NCI-H1092 (cell line): Measurements from ENCODE around the gene CARNS1.

Experiments
- DNase-seq: peaks from one replicate; lab custom pipeline; 2025; lab: John Stamatoyannopoulos, UW

Gene CARNS1

DNA sequence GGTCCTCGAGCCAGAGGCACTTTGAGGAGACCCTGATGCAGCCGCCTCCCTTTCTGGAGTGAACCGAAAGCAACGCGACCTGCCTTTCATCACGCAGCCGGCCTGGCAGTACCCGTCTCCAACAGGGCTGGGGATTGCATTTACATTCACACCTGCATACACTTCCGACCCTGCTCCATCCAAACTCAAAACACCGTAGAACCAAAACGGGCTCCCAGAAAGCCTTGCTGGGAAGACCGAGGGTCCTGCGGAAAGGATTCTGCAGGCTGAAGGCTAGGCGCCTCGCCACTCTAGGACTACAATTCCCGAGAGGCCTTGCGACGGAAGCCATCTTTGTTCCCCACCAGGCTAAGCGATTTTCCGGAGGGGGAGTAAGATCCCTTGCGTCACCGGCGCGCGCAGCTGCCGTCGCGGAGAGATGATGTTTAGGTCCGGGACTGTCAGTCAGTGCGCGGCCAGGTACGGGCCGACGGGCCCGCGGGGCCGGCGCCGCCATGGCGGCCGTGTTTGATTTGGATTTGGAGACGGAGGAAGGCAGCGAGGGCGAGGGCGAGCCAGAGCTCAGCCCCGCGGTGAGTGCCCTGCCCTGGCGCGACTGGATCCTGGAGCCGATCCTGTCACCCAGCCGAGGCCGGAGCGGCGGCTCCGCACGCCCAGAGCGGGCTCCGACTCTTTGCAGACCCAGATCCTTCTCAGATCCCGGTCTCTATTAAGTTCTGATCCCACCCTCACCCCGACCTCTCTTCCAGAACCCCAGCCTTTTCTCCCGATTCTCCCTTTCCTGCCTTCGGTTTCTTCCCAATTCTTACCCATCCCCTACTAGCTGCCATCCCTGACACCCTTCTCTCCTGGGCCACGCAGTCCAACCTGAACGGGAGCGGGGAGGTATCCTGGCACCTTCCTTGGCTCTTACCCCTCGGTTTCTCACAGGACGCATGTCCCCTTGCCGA, 12.8 kb downstream of the CARNS1 start, which contains the start of gene RPS6KB2:
Gene RPS6KB2 (plus strand): TSS at position 443 of the 950 bp plus-strand sequence. CDS start 52 bp downstream, at position 495.
- peak; percentile 99 for DNase-seq

DNA sequence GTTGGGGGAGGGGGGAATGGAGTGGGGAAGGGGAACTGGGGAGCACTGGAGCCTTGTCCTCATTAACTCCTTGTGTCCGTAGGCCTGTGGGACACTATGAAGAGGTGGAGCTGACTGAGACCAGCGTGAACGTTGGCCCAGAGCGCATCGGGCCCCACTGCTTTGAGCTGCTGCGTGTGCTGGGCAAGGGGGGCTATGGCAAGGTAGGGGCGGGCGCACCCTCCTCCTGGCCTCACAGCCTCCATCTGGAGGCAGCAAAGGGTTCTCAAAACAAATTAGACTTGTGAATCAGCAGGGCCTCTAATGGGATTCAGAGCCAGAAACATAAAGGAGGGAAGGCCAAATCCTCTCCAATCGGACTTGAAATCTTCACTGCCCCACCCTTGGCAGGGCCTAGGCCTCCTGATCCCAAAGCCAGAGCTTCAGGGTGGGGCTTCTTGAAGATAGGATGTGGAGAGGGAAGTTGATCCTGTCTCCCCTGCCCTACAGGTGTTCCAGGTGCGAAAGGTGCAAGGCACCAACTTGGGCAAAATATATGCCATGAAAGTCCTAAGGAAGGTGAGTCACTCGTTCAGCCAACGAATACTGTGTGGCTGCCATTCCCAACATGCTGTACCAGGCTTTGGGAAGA, 13.7 kb downstream of the CARNS1 start:
- no peak for DNase-seq

DNA sequence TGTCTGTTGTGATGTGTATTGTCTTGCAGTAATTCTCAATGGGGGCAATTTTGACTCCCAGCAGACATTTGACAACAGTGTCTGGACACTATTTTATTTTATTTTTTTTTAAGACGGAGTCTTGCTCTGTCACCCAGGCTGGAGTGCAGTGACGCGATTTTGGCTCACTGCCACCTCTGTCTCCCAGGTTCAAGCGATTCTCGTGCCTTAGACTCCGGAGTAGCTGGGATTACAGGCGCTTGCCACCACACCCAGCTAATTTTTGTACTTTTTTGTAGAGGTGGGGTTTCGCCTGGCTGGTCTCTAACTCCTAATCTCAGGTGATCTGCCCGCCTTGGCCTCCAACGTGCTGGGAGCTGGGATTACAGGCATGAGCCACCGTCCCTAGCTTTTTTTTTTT, 14.2 kb downstream of the CARNS1 start:
- DNase-seq, result no peak

DNA sequence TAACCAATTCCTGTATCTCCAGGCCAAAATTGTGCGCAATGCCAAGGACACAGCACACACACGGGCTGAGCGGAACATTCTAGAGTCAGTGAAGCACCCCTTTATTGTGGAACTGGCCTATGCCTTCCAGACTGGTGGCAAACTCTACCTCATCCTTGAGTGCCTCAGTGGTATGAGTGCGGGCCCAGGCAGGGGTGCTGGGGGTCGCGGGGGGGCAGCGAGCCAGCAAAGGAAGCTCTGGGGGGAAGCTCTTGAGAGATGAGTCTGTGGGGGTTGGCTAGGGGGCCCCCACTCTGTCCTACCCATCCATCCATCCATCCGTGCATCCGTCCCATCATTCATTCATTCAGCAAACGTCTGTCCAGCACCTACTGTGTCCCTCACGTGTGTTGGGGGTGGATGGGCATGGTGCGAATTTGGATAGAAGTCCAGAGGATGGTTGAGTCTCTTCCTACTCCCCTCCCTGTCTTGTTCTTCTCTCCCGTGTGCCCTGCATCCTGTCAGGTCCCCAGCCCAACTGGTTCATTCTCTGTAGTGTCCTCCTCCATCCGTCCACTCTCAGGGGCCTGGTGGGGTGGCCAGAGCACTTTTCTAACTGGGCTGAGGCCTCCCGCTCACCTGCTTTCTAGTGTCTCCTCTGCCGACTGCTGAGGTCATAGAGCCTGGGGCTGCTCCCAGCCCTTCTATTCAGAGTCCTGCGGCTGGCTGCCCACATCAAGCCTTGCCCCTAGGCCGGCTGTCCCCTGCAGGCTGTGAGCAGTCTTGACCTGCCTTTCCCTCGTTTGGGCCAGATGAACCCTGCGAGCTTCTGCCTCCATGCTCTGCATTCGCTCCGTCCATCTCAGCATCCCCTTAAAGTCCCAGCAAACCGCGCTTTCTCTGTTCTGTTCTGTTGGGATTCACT, 16.1 kb downstream of the CARNS1 start:
- no peak for DNase-seq

DNA sequence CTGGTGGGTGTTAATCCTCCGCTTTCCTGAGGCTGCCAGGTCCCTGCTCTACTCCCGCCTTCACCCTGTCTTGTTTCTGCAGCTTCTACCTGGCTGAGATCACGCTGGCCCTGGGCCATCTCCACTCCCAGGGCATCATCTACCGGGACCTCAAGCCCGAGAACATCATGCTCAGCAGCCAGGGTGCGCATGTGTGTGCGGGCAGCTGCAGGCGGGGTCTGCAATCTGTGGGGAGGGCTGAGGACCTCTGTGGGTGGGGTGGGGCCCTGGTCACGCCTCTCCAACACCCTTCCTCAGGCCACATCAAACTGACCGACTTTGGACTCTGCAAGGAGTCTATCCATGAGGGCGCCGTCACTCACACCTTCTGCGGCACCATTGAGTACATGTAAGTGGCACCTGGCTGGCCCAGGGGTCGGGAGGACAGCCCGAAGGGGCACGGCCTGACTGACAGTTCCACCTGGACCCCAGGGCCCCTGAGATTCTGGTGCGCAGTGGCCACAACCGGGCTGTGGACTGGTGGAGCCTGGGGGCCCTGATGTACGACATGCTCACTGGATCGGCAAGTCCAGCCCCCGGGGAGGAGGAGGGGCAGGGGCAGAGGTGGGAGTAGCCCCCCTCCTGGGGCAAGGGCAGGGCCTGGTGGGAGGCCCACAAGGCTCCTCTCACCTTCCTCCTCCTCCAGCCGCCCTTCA, 17.3 kb downstream of the CARNS1 start:
- DNase-seq, result no peak

DNA sequence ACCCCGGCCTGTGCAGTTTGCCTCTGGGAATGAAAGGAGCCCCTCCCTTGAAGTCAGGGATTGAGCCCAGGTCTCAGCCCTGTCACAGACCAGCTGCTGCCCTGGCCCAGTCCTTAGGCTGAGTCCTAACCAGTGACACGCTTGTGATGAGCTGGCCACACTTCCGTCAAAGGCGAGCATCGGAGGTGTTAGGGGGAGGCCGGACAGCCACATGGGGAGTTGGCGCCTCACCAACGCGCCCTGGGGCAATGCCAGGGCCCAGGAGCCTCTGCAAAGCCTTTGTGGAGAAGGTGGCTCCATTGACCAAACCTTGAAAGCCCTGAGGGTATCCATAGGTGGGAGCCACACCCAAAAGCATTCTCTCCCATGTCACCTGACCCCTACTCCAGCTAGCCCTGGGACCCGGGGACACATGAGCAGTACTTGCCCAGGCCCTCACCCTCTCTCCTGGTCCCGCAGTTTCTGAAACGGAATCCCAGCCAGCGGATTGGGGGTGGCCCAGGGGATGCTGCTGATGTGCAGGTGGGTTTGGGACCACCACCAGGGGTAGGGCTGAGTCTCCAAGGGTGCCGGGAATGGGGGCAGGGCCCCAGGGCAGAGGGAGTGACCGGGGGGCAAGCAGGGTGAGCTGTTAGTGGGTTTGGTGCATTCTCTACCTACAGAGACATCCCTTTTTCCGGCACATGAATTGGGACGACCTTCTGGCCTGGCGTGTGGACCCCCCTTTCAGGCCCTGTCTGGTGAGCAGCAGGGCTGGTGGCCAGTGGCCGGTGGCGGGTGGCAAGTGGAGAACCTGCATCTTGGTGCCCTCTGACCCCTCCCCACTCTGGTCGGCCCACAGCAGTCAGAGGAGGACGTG, 18.3 kb downstream of the CARNS1 start:
- DNase-seq, result no peak

DNA sequence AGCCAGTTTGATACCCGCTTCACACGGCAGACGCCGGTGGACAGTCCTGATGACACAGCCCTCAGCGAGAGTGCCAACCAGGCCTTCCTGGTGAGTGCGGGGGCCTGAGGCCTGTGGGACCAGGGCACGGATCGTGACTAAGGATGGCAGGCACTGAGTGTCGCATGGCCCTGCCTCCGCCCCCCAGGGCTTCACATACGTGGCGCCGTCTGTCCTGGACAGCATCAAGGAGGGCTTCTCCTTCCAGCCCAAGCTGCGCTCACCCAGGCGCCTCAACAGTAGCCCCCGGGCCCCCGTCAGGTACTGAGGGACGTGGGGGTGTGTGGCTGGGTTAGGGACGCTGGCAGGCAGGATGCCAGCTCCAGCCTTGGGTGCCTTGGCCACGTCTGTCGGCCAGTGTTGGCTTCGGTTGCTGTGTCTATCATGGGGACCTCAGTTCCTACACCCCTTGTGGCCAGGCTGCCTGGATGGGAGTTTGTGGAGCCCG, 19.0 kb downstream of the CARNS1 start:
- no peak for DNase-seq

DNA sequence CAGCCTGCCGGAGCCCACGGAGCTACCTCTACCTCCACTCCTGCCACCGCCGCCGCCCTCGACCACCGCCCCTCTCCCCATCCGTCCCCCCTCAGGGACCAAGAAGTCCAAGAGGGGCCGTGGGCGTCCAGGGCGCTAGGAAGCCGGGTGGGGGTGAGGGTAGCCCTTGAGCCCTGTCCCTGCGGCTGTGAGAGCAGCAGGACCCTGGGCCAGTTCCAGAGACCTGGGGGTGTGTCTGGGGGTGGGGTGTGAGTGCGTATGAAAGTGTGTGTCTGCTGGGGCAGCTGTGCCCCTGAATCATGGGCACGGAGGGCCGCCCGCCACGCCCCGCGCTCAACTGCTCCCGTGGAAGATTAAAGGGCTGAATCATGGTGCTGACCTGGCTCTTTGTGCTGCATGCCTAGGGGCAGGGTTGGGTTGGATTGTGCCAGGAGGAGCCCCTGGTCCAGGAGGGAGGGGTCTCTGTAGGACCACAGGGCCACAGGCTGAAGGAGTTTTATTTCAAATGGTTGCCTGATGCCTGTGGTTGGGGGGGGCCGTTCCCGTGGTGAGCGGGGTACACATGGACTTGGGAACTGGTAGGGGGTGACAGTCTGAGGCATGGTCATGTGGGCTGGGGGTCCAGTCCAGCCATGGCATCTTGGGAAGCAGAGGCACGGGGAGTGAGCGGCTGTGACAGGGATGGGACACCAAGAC, 19.7 kb downstream of the CARNS1 start:
- DNase-seq, result no peak

DNA sequence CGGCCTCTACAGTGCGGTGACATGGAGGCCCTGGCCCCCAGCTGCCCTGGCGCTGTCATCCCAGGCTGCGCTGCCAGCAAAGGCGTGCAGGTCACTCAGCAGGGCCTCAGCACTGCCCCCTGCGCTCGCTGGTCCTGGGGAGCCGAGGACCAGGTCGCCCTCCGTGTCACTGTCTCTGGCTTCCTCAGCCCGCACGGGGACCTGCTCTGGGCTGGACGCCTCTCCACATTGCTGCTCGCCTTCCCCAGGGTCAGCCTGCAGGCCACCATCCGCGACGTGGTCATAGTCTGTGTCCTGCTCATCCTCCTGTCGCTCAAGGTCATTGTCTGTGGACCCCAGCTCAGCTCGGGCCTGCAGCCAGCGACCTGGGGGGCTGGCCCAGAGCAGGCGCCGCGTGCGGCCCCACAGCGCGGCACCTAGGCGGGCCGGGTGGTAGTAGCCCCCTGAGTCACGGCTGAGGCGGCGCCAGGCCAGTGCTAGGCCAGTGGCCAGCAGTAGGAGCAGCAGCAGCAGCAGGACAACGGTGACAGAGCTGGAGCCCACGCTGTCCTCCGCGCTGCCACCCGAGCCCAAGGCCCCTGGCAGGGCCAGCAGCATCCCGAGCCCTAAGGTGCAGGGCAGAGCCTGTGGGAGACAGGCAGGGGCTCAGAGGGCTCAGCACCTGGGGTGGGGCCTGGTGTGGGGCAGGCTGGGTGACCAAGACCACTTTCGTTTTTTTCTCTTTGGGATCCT, 20.4 kb downstream of the CARNS1 start:
- DNase-seq, result no peak

DNA sequence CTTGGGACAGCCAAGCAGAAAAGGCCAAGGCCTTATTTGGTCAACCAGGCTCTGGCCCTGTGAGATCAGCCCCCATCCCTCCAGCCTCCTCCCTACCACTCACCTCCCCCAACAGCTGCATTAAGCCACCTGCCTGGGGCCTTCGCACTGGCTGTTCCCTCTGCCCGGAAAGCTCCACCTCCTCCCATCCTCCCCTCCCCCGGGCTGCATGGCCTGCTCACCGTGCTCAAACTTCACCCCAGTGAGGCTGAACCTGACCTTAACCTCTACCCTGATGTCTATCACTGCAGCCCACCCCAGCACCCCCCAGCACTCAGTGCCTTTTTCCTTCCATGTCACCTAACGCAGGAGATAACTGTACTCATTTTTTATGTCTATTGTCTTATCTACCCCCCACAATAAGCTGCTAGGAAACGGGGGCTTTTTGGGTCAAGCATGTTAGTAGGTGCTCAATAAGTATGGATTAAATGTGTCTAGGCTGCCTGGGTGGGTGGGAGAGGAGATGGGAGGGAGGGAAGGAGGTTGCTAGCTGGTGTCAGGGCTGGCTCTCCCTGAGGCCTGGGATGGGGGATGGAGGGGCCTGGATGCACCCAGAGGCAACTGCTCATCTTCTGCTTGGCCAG, 21.1 kb downstream of the CARNS1 start:
- no peak for DNase-seq

DNA sequence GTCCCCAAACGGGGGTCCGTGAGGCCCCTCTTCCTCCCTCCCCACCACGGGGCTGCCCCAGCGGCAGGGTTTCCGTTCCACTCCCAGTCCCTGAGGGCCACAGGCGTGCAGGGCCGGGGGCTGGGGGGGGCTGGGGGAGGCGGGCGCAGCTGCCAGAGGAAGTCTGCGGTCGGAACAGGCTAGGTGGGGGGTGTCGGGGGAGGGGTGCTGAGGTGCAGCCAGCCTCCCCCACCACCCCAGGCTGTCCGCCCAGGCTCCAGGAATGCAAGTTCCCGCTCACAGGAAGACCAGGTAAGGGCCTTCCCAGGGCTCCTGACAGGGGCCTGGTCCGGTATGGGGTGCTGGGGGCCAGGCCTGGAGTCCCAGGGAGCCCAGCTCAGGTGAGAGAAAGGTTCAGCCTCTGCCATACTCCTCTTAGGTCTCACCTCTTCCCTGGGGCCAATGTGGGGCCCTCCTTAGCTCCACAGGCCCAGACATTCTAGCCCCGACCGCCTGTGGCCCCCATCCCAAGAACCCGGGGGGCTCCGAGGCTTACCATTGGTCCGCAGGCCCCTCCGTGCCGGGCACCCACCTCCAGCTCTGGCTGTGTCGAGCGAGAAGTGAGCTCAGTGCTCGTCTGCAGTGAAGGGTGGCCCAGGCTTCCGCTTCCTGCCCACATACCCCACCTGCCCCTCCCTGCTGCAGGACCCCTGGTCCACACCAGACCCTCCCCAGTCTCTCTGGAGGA, 21.8 kb downstream of the CARNS1 start, which contains the start of gene PTPRCAP:
Gene PTPRCAP (minus strand): TSS at position 601 of the 727 bp plus-strand sequence. CDS start 63 bp downstream, at position 538.
- DNase-seq, result no peak

DNA sequence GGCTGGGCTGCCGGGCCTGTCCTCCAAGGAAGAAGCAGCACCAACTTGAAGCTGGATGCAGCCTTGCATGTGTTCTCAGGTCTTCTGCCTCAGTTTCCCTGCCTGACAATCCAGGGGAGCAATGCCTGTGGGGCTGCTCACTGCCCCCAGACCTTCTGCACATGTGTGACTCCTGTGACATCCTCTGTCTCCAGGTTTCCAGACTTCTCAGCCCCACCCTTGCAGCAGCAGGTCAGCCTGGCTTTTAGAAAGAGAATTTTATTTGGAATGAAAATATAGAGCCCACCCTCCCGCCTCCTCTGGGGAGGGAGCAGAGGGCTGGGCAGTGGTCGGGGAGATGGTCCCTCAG, 22.3 kb downstream of the CARNS1 start:
- DNase-seq, result no peak

DNA sequence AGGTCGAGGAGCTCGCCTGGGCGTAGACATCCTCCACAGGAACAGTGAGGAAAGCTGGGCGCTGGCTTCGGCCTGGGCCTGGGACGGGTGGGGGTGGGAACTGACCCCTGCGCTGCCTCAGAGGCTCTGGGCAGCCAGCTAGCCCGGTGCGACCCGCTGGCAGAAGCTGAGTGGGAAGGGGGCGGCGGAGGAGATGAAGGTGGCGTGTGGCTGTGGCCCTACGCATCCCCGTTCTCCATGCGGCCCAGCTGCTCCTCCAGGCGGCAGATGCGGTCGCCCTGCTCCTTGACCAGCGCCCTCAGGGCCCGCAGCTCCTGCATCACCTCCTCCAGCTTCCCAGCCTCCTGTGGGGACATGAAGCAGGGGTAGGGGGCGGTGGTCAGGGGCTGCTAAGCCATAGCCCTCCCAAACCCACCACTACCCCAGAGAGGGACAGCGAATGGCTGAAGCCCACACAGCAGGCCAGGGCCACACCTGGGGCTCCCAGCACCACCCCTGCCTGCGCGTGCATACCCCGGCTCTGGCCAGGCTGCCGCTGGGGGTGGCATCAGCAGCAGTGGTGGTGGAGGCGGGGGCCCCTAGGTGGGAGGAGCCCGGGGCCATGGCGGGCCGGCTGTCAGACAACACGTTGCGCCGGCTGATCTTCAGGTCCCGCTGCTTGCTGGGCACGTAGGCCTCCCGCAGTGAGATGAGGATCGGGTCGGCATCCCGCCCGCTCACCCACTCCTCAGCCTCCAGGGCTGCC, 22.9 kb downstream of the CARNS1 start:
- no peak for DNase-seq

DNA sequence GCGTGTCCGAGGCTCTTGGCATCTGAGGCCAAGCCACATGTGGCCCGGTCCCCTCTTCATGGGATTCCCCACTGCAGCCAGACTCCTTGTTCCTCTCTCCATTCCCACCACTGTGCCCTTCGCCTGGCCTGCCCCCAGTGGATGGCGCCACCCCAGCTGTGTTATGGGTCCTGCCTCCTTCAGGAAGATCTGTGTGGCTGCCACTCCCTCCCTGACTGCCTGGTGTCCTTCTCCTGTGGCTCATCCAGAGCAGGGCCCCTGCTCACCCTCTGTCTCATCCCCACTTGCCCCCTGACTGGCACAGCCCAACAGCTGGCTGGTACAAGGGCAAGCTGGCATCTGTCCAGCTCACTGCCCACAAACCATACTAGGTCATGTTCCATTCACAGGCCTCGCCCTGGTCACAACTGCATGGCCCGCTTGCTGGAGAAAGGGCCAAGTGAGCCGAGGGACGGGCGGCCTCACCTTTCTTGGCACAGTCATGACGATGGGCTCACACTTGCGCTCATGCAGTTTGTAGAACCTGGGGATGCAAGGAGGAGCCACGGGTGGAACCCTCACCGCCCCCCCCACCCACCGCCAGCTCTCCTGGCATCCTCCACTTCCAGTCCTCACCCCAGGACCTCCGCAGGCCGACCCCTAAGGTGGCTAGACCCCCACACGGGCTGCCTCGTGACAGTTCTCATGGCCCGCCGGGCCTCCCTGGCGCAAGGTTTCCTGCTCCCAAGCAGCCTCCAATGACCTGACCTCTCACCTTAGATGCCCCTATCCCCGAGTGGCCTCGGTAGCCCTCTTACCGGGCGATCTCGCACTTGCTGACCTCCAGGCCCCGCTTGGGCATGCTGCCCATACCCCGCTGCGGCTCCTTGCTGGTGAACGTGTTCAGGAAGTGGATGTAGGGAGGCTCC, 24.1 kb downstream of the CARNS1 start:
- DNase-seq, result no peak

DNA sequence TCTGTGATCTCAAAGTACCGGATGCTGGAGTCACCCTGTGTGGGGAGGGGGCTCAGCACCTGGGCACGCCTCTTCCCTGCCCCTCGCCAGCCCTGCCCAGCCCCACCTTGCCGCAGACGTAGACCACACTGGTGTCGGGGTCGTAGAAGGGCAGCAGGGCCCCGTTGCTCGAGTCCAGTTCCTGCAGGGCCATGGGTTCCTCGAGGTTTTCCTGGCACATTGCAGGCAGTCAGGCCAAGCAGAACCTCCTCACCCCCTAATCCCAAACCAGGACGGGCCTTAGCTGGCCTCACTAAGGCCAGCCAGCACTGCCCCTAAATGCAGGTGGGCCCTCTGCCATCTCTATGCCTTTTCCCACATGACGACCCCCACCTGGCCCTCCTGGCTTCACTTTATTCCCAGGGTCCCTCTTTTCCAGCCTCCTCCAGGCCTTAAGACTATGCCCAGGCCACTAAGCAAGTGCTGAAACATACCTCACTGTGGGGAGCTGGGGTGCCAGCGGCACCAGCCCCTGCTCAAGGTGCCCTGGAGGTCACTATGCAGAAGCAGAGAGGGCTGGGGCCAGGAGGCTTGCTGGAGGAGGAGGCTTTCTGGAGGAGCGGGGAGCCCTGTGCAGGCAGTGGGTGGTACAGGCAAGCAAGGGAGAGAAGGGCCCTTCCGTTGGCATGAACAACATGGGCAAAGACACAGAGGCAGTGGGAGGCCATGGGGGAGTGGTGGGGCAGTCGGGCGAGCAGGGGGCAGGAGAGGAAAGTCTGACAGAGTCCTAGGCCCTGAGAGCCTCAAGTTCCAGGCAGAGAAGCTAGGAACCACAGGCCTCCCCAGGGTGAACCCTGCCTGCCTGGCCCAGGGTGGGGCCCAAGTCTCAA, 25.0 kb downstream of the CARNS1 start:
- no peak for DNase-seq
